ENCODE results near the gene ACER3. TPM values are rescaled to one million over a fixed set of nuclear protein-coding genes. Genes with fewer than 3 reads are reported as not detected.

Gene ACER3
- total and polyA plus RNA-seq, 2 donors (not counting 1 experiment from before 2014, with no cell fraction given), result 3.3 to 12.9 TPM

GRCh38 chr11:76843907-76844306 is 16.8 kb upstream of the ACER3 start:
- no peaks in the 10 kb centered on the region for H3K79me2 ChIP-seq (ENCODE audit: control insufficient read depth, insufficient read depth, low read length)
- H3K27me3 ChIP-seq (replicated peaks in 1 of 4; ENCODE audit: control extremely low read depth in 1 of 4, control insufficient read depth in 3 of 4, insufficient read depth in 4 of 4, low read length in 3 of 4), result peaks cover 0 to 14% (median 0%) of the 10 kb centered on the region in 4 experiments
- Mint-ChIP-seq H3K27ac (no peak overlapping the region), H3K9me3 (ENCODE audit: insufficient read depth) (no peaks in the 10 kb centered on the region), H3K27me3 (peaks cover 38% of the 10 kb centered on the region), H3K4me1 (no peaks in the 10 kb centered on the region), H3K4me3 (no peak overlapping the region)
- H3K4me1 ChIP-seq (ENCODE audit: control insufficient read depth in 2 of 2, insufficient read depth in 2 of 2, low read length in 2 of 2), result no peaks in the 10 kb centered on the region
- DNase-seq, result no peak
- peaks cover 0 to 1% (median 0%) of the 10 kb centered on the region in 3 donors for H3K9me3 ChIP-seq (ENCODE audit: control extremely low read depth in 1 of 3, control insufficient read depth in 2 of 3, insufficient read depth in 1 of 3, low read length in 2 of 3)
- no peak for TF ChIP-seq CTCF (IDR thresholded peaks at IDR 0.05)
- TF ChIP-seq EZH2 (IDR thresholded peaks at IDR 0.05; ENCODE audit: borderline replicate concordance, insufficient read depth, low read depth, low read length, poor library complexity, severe bottlenecking), result no peak
- no CpG with 5 or more reads among the region's 3 CpGs for WGBS (ENCODE audit: insufficient coverage)
- no peak overlapping the region for H3K4me2 ChIP-seq (replicated peaks; ENCODE audit: low read depth, low read length, poor library complexity, severe bottlenecking)
- no peaks in the 10 kb centered on the region for H3K36me3 ChIP-seq (replicated peaks in 1 of 2; ENCODE audit: control extremely low read depth in 1 of 2, control insufficient read depth in 1 of 2, extremely low read depth in 1 of 2, insufficient read depth in 2 of 2, low read length in 1 of 2)
- intact Hi-C loops (cut with micrococcal nuclease), result no loop called here
- no peak for ATAC-seq (ENCODE audit: low read depth)
- H3K27ac ChIP-seq (ENCODE audit: low read length in 2 of 2), result no peak overlapping the region
- no peaks in the 10 kb centered on the region for H4K20me1 ChIP-seq (ENCODE audit: control insufficient read depth, insufficient read depth, low read length, poor library complexity, severe bottlenecking)
- no peak overlapping the region for H2AFZ ChIP-seq (ENCODE audit: insufficient read depth, low read depth, low read length, poor library complexity, severe bottlenecking)
- no peak overlapping the region for H3K4me3 ChIP-seq (ENCODE audit: control extremely low read depth in 1 of 5, extremely low read depth in 1 of 5, insufficient read depth in 1 of 5, low read depth in 2 of 5, low read length in 4 of 5)
- no peak overlapping the region for H3K9ac ChIP-seq (ENCODE audit: low read length)
- ChIA-PET POLR2A (no interaction called here), CTCF (no interaction called here)

- 100% methylated on average over 5 of the region's 10 CpGs for WGBS (ENCODE audit: insufficient coverage)
- H3K27me3 Mint-ChIP-seq, result peaks cover 38% of the 10 kb centered on the region
- no peak overlapping the region for H3K27ac ChIP-seq (ENCODE audit: low read length in 2 of 2)
Observed at GRCh38 chr11:76844511-76844910, 16.2 kb upstream of the ACER3 start.

More at GRCh38 chr11:76844511-76844910, 16.2 kb upstream of the ACER3 start:
- POLR2A ChIA-PET, result no interaction called here
- H3K27ac Mint-ChIP-seq, result no peak overlapping the region
- H3K9me3 Mint-ChIP-seq (ENCODE audit: insufficient read depth), result no peaks in the 10 kb centered on the region
- Histone ChIP-seq H3K79me2 (ENCODE audit: control insufficient read depth, insufficient read depth, low read length) (no peaks in the 10 kb centered on the region), H3K9ac (ENCODE audit: low read length) (no peak overlapping the region), H2AFZ (ENCODE audit: insufficient read depth, low read depth, low read length, poor library complexity, severe bottlenecking) (no peak overlapping the region), H3K36me3 (replicated peaks in 1 of 2; ENCODE audit: control extremely low read depth in 1 of 2, control insufficient read depth in 1 of 2, extremely low read depth in 1 of 2, insufficient read depth in 2 of 2, low read length in 1 of 2) (no peaks in the 10 kb centered on the region), H3K27me3 (replicated peaks in 1 of 4; ENCODE audit: control extremely low read depth in 1 of 4, control insufficient read depth in 3 of 4, insufficient read depth in 4 of 4, low read length in 3 of 4) (peaks cover 0 to 15% (median 0%) of the 10 kb centered on the region in 4 experiments), H3K4me2 (replicated peaks; ENCODE audit: low read depth, low read length, poor library complexity, severe bottlenecking) (no peak overlapping the region), H4K20me1 (ENCODE audit: control insufficient read depth, insufficient read depth, low read length, poor library complexity, severe bottlenecking) (no peaks in the 10 kb centered on the region), H3K4me3 (ENCODE audit: control extremely low read depth in 1 of 5, extremely low read depth in 1 of 5, insufficient read depth in 1 of 5, low read depth in 2 of 5, low read length in 4 of 5) (no peak overlapping the region), H3K4me1 (ENCODE audit: control insufficient read depth in 2 of 2, insufficient read depth in 2 of 2, low read length in 2 of 2) (no peaks in the 10 kb centered on the region), H3K9me3 (ENCODE audit: control extremely low read depth in 1 of 3, control insufficient read depth in 2 of 3, insufficient read depth in 1 of 3, low read length in 2 of 3) (peaks cover 0 to 1% (median 0%) of the 10 kb centered on the region in 3 donors)
- no peak overlapping the region for H3K4me3 Mint-ChIP-seq
- CTCF ChIA-PET, result no interaction called here
- TF ChIP-seq EZH2 (IDR thresholded peaks at IDR 0.05; ENCODE audit: borderline replicate concordance, insufficient read depth, low read depth, low read length, poor library complexity, severe bottlenecking) (no peak), CTCF (IDR thresholded peaks at IDR 0.05) (no peak)
- DNase-seq (no peak), ATAC-seq (ENCODE audit: low read depth) (no peak)
- H3K4me1 Mint-ChIP-seq, result no peaks in the 10 kb centered on the region
- intact Hi-C loops (cut with micrococcal nuclease), result no loop called here
